Spleen (tissue), 7 donors: ENCODE data around the gene HAVCR1.

ENCODE experiments used
- CTCF ChIP-seq, 11 experiments: fragments of 200-600 bp in 7 of 11; fragments of 450-650 bp in 4 of 11; sonication (generic) in 4 of 11; IDR thresholded peaks in 8 of 11; conservative IDR thresholded peaks in 3 of 11; 1 replicate in 7 of 11; 2 replicates in 4 of 11; pipeline versions ENCODE4 v1.4.0 to v1.8.0; 2016 to 2021; ENCODE audit warnings: antibody characterized with exemption in 11 of 11, inconsistent platforms in 4 of 11, mild to moderate bottlenecking in 1 of 11
- POLR2AphosphoS5 ChIP-seq, 3 donors: sonication (generic); formaldehyde crosslinking; IDR thresholded peaks; one replicate each; pipeline ENCODE4 v1.5.1; 2017; ENCODE audit warnings: antibody characterized with exemption in 3 of 3
- donor health status: DM: no; HTN: no; CAD: no; lungs with moderate emphysema.
- donor health status: DM: no; HTN: no; CAD: no.
- donor health status: DM: no; HTN: no; CAD: no.

- TF ChIP-seq CTCF (IDR thresholded peaks at IDR 0.05 in 8 of 11, conservative IDR thresholded peaks at IDR 0.05 in 3 of 11) (no peak), POLR2AphosphoS5 (IDR thresholded peaks at IDR 0.05) (no peak)
Measured at GRCh38 chr5:157038568-157039187, 20.2 kb downstream of the HAVCR1 start.
